Duodenal mucosa (tissue), 2 donors: Measurements from ENCODE around the gene UACA.

ENCODE experiments used
- H3K27ac ChIP-seq: one replicate; pipeline ENCODE4 v1.7.0; 2013; ENCODE audit warnings: low read depth, low read length
- H3K27me3 ChIP-seq, 2 donors: one replicate each; pipeline ENCODE4 v1.7.0; 2013; ENCODE audit warnings: low read length in 2 of 2, control low read depth in 1 of 2; ENCODE audit not compliant: insufficient read depth in 2 of 2, control insufficient read depth in 1 of 2
- H3K36me3 ChIP-seq, 2 donors: one replicate each; pipeline ENCODE4 v1.7.0; 2013; ENCODE audit warnings: low read length in 2 of 2, control low read depth in 1 of 2; ENCODE audit not compliant: insufficient read depth in 2 of 2, control insufficient read depth in 1 of 2
- H3K4me1 ChIP-seq, 2 donors: one replicate each; pipeline ENCODE4 v1.7.0; 2013; ENCODE audit warnings: low read length in 2 of 2, control low read depth in 1 of 2; ENCODE audit not compliant: insufficient read depth in 2 of 2, control insufficient read depth in 1 of 2
- H3K4me3 ChIP-seq, 2 donors: one replicate each; pipeline ENCODE4 v1.7.0; 2013; ENCODE audit warnings: low read length in 2 of 2, low read depth in 1 of 2
- H3K9ac ChIP-seq, 2 donors: one replicate each; pipeline ENCODE4 v1.7.0; 2013; ENCODE audit warnings: low read length in 2 of 2, low read depth in 1 of 2
- H3K9me3 ChIP-seq, 2 donors: one replicate each; pipeline ENCODE4 v1.7.0; 2013; ENCODE audit warnings: low read length in 2 of 2, control low read depth in 1 of 2; ENCODE audit not compliant: control insufficient read depth in 1 of 2

UACA gene

DNA sequence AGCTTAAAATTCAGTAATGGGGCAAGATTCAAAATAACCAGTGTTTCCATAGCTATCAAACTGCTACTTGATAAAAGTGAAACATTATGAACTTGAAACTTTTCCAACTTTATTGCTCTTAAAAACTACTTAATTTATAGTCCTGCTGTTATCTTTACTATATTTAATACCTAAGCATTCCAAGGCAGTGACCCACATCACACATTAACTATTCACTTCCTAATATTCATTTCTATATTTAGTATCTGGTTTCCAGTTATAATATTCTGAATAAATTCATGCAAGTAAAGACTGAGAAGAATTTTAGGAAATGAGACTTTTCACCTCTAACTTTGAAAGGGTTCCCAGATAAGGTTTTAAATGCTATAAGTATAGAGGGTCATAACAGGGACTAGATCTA is 64.9 kb downstream of the UACA start:
- Histone ChIP-seq H3K27ac (no peak overlapping the region), H3K9me3 (no peaks in the 10 kb centered on the region), H3K4me1 (peaks cover 15 to 29% of the 10 kb centered on the region in 2 donors), H3K27me3 (no peaks in the 10 kb centered on the region), H3K4me3 (peak overlapping the region in 1 of 2 donors; percentile 0), H3K9ac (no peak overlapping the region), H3K36me3 (no peaks in the 10 kb centered on the region)

DNA sequence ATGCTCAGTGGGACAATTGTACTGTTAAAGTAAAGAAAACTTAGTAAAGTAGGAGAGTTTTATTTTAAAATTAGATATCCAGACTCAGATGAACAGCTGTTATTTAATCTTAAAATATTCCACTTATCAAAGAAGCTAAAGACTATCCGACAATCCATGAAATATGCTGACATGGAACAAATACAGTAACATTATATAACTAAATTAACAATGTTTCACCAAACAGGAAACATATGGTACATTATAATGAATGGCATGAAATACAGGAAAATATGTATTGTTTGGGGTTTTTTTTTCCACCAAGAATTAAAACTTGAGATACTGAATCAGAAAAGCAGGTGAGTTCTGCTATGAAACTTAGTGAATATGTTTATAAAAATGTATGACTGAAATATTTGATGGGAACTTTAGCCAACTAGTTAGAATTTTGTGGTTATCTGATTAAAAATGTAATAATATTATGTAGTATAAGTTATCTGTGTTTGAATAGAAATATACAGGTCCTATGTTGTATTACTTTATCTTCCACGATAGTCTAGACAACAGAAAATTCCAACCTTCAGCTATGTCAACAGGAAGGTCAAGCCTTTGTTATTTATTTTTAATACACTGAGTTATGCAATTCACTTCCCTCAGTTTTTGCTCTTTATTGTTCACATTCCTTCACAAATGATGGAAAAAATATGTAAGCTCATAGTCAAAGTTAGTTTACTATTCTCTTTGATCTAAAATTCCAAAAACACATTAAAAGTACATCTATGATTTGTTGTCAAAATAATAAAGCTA is 72.7 kb downstream of the UACA start:
- Histone ChIP-seq H3K4me1 (peaks cover 0 to 11% of the 10 kb centered on the region in 2 donors), H3K9ac (no peak overlapping the region), H3K4me3 (no peak overlapping the region), H3K36me3 (peaks cover 0 to 4% of the 10 kb centered on the region in 2 donors), H3K27ac (no peak overlapping the region), H3K27me3 (no peaks in the 10 kb centered on the region), H3K9me3 (no peaks in the 10 kb centered on the region)

DNA sequence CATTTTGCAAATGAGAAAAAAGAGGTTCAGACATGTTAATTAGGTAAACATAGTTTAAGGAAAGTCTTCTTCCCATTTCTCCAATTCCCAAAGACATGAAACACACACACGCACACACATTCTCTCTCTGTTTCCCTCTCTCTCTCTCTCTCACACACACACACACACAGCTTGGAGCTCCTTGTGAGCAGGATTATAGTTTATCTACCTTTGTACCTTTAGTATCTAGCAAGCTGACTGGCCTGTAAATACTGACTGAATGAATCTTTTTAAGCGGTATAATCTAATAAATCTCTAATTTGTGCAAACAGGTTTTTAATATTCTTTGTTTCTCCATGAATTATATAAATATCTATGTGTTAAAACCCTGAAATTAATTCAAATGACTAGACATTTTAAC is 73.3 kb downstream of the UACA start:
- no peak overlapping the region for H3K27ac ChIP-seq
- H3K4me3 ChIP-seq = no peak overlapping the region
- no peaks in the 10 kb centered on the region for H3K9me3 ChIP-seq
- H3K4me1 ChIP-seq = peaks cover 0 to 11% of the 10 kb centered on the region in 2 donors
- no peak overlapping the region for H3K9ac ChIP-seq
- H3K27me3 ChIP-seq = no peaks in the 10 kb centered on the region
- H3K36me3 ChIP-seq = peaks cover 0 to 4% of the 10 kb centered on the region in 2 donors

DNA sequence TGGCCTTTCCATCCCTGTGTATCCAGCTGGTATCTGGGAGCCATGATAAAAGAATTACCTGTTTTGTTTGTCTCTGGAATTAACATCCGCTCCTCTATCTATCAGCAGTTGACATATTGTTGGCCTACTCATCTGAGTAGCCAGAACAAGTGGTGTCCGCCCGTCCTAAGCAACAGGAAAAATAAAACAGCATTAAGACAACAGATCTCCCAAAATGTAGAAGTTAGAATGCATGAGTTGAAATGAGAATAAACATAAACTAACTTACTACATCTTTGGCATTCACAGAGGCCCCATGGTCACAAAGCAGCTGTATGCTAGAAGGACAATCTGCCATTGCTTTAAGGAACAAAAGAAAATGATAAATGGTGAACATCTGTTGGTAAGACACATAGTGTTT is 75.9 kb downstream of the UACA start:
- H3K27ac ChIP-seq = no peak overlapping the region
- no peak overlapping the region for H3K9ac ChIP-seq
- H3K4me1 ChIP-seq = peaks cover 0 to 11% of the 10 kb centered on the region in 2 donors
- H3K9me3 ChIP-seq = no peaks in the 10 kb centered on the region
- no peak overlapping the region for H3K4me3 ChIP-seq
- H3K36me3 ChIP-seq = peaks cover 0 to 4% of the 10 kb centered on the region in 2 donors
- H3K27me3 ChIP-seq = no peaks in the 10 kb centered on the region

DNA sequence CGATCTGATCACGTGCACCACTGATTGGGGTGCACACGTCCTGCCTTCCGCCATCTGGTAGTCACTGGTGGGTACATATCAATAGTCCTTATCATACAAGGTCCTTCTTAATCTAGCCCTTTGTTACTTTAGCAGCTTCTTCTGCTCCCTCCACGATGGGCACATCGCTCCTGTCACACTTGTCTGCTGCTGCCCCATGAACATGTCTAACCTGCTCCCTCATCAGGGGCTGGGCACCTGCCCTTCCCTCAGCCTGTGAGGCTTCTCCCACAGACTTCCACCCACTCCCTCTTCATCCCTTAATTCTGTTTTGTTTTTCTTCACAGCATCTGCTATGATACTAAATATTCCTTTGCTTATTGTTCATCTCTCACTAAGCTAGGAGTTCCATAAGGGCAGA is 82.5 kb downstream of the UACA start:
- Histone ChIP-seq H3K36me3 (no peaks in the 10 kb centered on the region), H3K27ac (no peak overlapping the region), H3K9ac (no peak overlapping the region), H3K4me1 (no peaks in the 10 kb centered on the region), H3K9me3 (no peaks in the 10 kb centered on the region), H3K27me3 (no peaks in the 10 kb centered on the region), H3K4me3 (no peak overlapping the region)

DNA sequence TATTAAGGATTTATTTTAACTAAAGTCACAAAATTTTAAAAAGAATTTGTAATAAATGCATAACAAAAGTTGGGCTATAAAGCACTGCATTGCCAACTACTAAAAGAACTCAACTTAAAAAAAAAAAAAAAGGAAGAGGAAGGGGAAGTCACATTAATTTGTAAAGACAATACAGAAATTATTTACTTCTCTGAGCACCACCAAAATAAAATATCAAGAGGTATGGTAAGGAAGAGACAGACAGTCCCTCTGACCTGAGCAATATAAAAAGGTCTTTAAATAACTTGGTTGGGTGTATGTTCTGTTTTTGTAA is 83.5 kb downstream of the UACA start:
- no peaks in the 10 kb centered on the region for H3K36me3 ChIP-seq
- no peaks in the 10 kb centered on the region for H3K27me3 ChIP-seq
- no peaks in the 10 kb centered on the region for H3K4me1 ChIP-seq
- no peak overlapping the region for H3K9ac ChIP-seq
- no peaks in the 10 kb centered on the region for H3K9me3 ChIP-seq
- H3K27ac ChIP-seq = no peak overlapping the region
- no peak overlapping the region for H3K4me3 ChIP-seq

DNA sequence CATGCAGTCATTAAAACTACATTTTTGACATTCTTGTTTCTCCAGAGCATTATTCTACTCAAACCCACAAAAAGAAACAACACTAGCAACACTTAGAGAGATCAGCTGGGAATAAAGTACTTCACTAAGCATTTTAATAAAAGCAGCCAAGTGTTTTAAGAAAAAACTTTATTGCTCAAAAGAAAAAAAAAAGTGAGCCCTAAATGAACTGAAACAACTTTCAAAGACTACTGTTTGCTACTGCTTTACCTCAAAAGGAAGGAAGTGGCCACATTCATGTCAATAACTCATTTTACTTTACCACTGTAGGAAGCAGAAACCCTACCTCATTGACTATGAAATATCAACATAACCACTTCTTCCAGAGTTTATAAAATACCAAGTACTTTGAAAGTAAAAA is 91.3 kb downstream of the UACA start:
- H3K4me3 ChIP-seq = no peak overlapping the region
- no peaks in the 10 kb centered on the region for H3K9me3 ChIP-seq
- H3K27ac ChIP-seq = no peak overlapping the region
- H3K27me3 ChIP-seq = no peaks in the 10 kb centered on the region
- H3K4me1 ChIP-seq = peaks cover 4 to 9% of the 10 kb centered on the region in 2 donors
- no peak overlapping the region for H3K9ac ChIP-seq
- peaks cover 0 to 7% of the 10 kb centered on the region in 2 donors for H3K36me3 ChIP-seq

DNA sequence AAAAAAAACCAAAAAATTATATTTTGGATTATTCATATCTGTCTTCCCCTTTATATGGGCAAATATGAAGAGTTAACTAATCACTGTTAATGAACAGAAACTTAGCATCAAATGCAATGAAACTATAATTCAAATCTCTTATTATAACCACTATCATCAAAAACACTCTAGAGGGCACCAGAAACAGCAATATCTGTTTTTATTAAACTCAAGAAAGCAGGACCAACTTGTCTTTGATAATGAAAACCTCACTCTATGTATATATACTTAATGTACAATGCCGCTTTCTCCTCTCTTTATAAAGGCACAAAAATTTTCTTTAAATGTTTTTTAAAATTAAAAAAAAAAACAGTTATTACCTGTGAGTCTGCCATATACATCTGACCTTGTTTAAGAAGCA is 92.7 kb downstream of the UACA start:
- Histone ChIP-seq H3K4me1 (peaks cover 4 to 9% of the 10 kb centered on the region in 2 donors), H3K9me3 (no peaks in the 10 kb centered on the region), H3K27me3 (no peaks in the 10 kb centered on the region), H3K36me3 (peaks cover 0 to 7% of the 10 kb centered on the region in 2 donors), H3K27ac (no peak overlapping the region), H3K4me3 (peak overlapping the region in 1 of 2 donors; percentile 24), H3K9ac (no peak overlapping the region)

DNA sequence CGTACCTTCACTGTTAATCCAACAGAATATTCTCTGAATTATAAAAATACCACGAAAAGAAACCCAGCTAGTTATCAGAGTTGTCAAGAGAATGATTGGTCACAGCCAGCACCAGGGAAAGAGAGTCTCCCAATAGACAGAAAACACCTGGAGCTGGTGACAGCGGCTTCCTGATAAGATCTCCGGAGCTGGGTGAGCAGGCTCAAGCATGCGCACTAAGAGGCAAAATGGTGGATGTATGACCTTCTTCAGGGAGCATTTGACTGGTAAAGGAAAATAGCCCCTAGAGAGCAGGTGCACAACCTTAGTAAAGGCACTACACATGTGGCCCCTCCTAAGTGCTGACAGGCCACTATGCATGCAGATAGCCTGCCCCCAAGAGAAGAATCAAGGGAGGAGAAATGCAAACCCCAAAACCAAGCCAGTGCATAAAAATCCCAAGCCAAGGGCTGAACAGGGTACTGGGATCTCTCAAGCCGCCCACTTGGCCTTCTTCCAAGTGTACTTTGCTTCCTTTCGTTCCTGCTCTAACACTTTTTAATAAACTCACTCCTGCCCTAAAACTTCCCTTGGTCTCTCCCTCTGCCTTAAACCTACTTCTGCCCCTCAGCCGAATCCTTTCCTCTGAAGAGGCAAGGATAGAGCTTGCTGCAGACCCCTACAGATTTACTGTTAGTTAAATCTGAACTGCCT is 93.2 kb downstream of the UACA start:
- Histone ChIP-seq H3K27me3 (no peaks in the 10 kb centered on the region), H3K4me3 (peak overlapping the region in 1 of 2 donors; percentile 24), H3K4me1 (peaks cover 4 to 9% of the 10 kb centered on the region in 2 donors), H3K27ac (no peak overlapping the region), H3K9ac (no peak overlapping the region), H3K36me3 (peaks cover 0 to 7% of the 10 kb centered on the region in 2 donors), H3K9me3 (no peaks in the 10 kb centered on the region)

DNA sequence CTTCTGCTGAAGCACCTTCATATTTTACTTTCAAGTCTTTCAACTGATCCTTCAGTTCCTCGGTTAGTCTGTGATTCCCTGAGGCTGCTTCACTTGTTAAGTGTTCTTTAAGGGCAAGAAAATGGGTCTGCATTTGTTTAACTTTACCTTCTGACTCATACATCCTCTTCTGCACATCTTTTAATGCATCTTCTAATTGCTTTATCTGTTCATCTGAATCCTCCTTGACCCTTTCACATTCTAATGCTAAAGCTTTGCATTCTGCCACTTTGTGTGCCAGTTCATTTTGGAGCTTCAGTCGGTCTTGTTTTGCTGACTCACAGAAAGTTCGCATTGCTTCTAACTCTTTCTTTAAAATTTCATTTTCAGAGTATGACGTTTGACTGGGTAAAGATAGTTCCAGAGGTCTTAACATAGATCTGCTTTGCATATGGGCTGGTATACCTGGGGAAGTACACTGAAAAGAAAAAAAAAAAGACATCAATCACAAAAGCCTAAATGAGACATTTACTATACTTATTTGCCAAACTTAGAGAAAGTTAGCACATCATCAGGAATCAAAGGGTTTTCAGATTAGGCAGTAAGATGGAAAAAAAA is 94.3 kb downstream of the UACA start:
- H3K27ac ChIP-seq = no peak overlapping the region
- peaks cover 0 to 7% of the 10 kb centered on the region in 2 donors for H3K36me3 ChIP-seq
- H3K9me3 ChIP-seq = no peaks in the 10 kb centered on the region
- no peak overlapping the region for H3K4me3 ChIP-seq
- no peaks in the 10 kb centered on the region for H3K27me3 ChIP-seq
- H3K9ac ChIP-seq = no peak overlapping the region
- H3K4me1 ChIP-seq = peaks cover 4 to 9% of the 10 kb centered on the region in 2 donors
